Prostate gland (tissue), 2 donors: ENCODE measurements around the gene ANKMY1.

Experiments
- CTCF ChIP-seq, 4 experiments: fragments of 200-600 bp in 2 of 4; fragments of 450-650 bp in 2 of 4; sonication (generic) in 2 of 4; IDR thresholded peaks; 1 replicate in 3 of 4; 2 replicates in 1 of 4; pipeline ENCODE4 v1.5.1; 2016 to 2019; ENCODE audit warnings: antibody characterized with exemption in 4 of 4, mild to moderate bottlenecking in 2 of 4, moderate library complexity in 2 of 4
- POLR2A ChIP-seq: fragments of 450-650 bp; IDR thresholded peaks from one replicate; pipeline ENCODE4 v1.6.1; 2016; ENCODE audit warnings: antibody characterized with exemption, mild to moderate bottlenecking

- TF ChIP-seq CTCF (IDR thresholded peaks at IDR 0.05) (no peak), POLR2A (no peak)
Measured at GRCh38 chr2:240567137-240567871, 9.5 kb upstream of the ANKMY1 start.
